DND-41 (cell line): ENCODE measurements around the gene LRRC61.

ENCODE experiments used
- EZH2 ChIP-seq: IDR thresholded peaks from 3 replicates; pipeline ENCODE4 v1.6.1; 2012; ENCODE audit warnings: borderline replicate concordance, low read depth, mild to moderate bottlenecking, moderate library complexity, low read length, inconsistent platforms; ENCODE audit not compliant: severe bottlenecking
- TF ChIP-seq, protein P1 (sequence below): IDR thresholded peaks from 2 replicates; pipeline ENCODE4 v1.5.1; 2012; ENCODE audit warnings: borderline replicate concordance, low read length, moderate library complexity, mild to moderate bottlenecking; ENCODE audit not compliant: poor library complexity, severe bottlenecking; ENCODE audit errors: extremely low read depth

DNA sequence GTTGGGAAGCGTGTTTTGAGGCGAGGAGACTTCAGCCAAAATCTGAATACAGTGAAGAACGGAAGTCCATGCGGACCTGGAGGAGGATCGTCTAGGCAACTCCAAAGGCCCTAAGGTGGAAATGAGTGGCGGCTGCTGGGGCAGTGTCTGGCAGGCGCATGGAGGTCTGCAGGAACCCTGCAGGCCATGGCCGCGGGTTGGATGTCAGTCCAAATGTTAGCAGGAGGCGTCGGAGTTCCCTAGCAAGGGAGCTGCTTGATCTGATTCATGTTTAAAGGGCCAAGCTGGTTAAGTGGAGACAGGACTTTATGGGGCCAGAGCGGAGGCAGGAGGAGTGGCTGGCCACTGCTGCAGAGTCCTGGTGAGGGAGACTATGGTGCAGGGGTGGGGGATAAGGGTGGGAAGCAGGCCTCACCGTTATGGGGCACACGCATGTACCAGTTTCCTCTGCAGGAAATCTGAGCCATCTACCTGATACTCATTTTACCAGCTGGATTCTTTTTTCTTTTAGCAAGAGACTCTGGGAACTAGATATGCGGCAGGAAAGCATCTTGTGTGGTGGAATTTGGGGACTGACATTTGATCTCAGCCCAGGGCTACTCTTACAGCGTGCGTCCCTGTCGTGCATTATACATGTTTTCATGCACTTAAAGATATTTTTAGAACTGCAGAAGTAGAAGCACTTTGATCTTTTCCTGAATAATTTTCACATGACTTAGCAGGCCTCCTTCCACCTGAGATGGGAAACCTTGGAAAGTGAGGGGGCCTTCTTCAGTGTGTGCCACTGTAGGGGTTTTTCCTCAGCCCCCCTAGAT lies 38.9 kb downstream of the LRRC61 start:
- TF ChIP-seq, protein P1, sequence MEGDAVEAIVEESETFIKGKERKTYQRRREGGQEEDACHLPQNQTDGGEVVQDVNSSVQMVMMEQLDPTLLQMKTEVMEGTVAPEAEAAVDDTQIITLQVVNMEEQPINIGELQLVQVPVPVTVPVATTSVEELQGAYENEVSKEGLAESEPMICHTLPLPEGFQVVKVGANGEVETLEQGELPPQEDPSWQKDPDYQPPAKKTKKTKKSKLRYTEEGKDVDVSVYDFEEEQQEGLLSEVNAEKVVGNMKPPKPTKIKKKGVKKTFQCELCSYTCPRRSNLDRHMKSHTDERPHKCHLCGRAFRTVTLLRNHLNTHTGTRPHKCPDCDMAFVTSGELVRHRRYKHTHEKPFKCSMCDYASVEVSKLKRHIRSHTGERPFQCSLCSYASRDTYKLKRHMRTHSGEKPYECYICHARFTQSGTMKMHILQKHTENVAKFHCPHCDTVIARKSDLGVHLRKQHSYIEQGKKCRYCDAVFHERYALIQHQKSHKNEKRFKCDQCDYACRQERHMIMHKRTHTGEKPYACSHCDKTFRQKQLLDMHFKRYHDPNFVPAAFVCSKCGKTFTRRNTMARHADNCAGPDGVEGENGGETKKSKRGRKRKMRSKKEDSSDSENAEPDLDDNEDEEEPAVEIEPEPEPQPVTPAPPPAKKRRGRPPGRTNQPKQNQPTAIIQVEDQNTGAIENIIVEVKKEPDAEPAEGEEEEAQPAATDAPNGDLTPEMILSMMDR = no peak
- TF ChIP-seq EZH2 = no peak
